ENCODE results near the gene KAT2A.

KAT2A gene

GRCh38 chr17:42129109-42129837 is 8.1 kb upstream of the KAT2A start:
- DNase-seq (ENCODE audit: low spot score), result no peak
- in situ Hi-C loops (cut with MboI; ENCODE audit: low sequenced_read_pairs, unreplicated experiment), result no loop called here
- no peak for TF ChIP-seq CTCF (IDR thresholded peaks at IDR 0.05; ENCODE audit: borderline replicate concordance, control extremely low read depth, extremely low read depth, insufficient read depth, missing control alignments)

GRCh38 chr17:42127414-42127813 is 6.2 kb upstream of the KAT2A start:
- no peak for TF ChIP-seq CTCF (IDR thresholded peaks at IDR 0.05; ENCODE audit: borderline replicate concordance, control extremely low read depth, extremely low read depth, insufficient read depth, missing control alignments)
- in situ Hi-C loops (cut with MboI; ENCODE audit: low sequenced_read_pairs, unreplicated experiment), result no loop called here
- DNase-seq (ENCODE audit: low spot score), result no peak

- no peak for TF ChIP-seq CTCF (IDR thresholded peaks at IDR 0.05; ENCODE audit: borderline replicate concordance, control extremely low read depth, extremely low read depth, insufficient read depth, missing control alignments)
- no peak for DNase-seq (ENCODE audit: low spot score)
- in situ Hi-C loops (cut with MboI; ENCODE audit: low sequenced_read_pairs, unreplicated experiment), result no loop called here
Measured at GRCh38 chr17:42126836-42127235, 5.7 kb upstream of the KAT2A start.

- no peak for DNase-seq (ENCODE audit: low spot score)
- in situ Hi-C loops (cut with MboI; ENCODE audit: low sequenced_read_pairs, unreplicated experiment), result no loop called here
- TF ChIP-seq CTCF (IDR thresholded peaks at IDR 0.05; ENCODE audit: borderline replicate concordance, control extremely low read depth, extremely low read depth, insufficient read depth, missing control alignments), result no peak
Measured at GRCh38 chr17:42125565-42125964, 4.4 kb upstream of the KAT2A start.

- in situ Hi-C loops (cut with MboI; ENCODE audit: low sequenced_read_pairs, unreplicated experiment), result no loop called here
- TF ChIP-seq CTCF (IDR thresholded peaks at IDR 0.05; ENCODE audit: borderline replicate concordance, control extremely low read depth, extremely low read depth, insufficient read depth, missing control alignments), result no peak
- no peak for DNase-seq (ENCODE audit: low spot score)
Measured at GRCh38 chr17:42124256-42124655, 3.1 kb upstream of the KAT2A start.

GRCh38 chr17:42122371-42123303 is 1.5 kb upstream of the KAT2A start, which contains the start of gene HSPB9:
TSS of gene HSPB9 (plus strand) at chr17:42122804. CDS start at chr17:42122851, 47 bp downstream.
- in situ Hi-C loops (cut with MboI; ENCODE audit: low sequenced_read_pairs, unreplicated experiment), result no loop called here

More at GRCh38 chr17:42122371-42123303, 1.5 kb upstream of the KAT2A start, which contains the start of gene HSPB9:
- no peak for DNase-seq (ENCODE audit: low spot score)
- TF ChIP-seq CTCF (IDR thresholded peaks at IDR 0.05; ENCODE audit: borderline replicate concordance, control extremely low read depth, extremely low read depth, insufficient read depth, missing control alignments), result no peak

Data from GM13976 (cell line).